HFF-Myc (cell line): ENCODE results near the gene TANC1.

ENCODE experiments used
- DNase-seq: peaks from one replicate; pipeline ENCODE4 v3.0.0-alpha.2; 2011; ENCODE audit warnings: low read depth; ENCODE audit errors: extremely low read depth
- H3K4me3 ChIP-seq: replicated peaks from 2 replicates; pipeline ENCODE4 v1.5.1; 2011; ENCODE audit warnings: low read depth, mild to moderate bottlenecking, control low read depth, low read length
- CTCF ChIP-seq: IDR thresholded peaks from 2 replicates; pipeline ENCODE4 v1.5.1; 2012; ENCODE audit warnings: mild to moderate bottlenecking, low read depth, low read length, control low read depth; ENCODE audit errors: missing control alignments

The TANC1 gene

GRCh38 chr2:159010340-159010739 is 41.9 kb downstream of the TANC1 start:
- H3K4me3 ChIP-seq = no peak overlapping the region
- DNase-seq = no peak
- no peak for TF ChIP-seq CTCF

GRCh38 chr2:159010963-159011362 is 42.5 kb downstream of the TANC1 start:
- TF ChIP-seq CTCF = no peak
- no peak for DNase-seq
- H3K4me3 ChIP-seq = no peak overlapping the region

- no peak overlapping the region for H3K4me3 ChIP-seq
- no peak for TF ChIP-seq CTCF
- no peak for DNase-seq
Measured at GRCh38 chr2:159012142-159012541, 43.7 kb downstream of the TANC1 start.

GRCh38 chr2:159013103-159013502 is 44.7 kb downstream of the TANC1 start:
- no peak for TF ChIP-seq CTCF
- no peak for DNase-seq
- no peak overlapping the region for H3K4me3 ChIP-seq

GRCh38 chr2:159015174-159015573 is 46.7 kb downstream of the TANC1 start:
- no peak for DNase-seq
- H3K4me3 ChIP-seq = no peak overlapping the region
- TF ChIP-seq CTCF = no peak

GRCh38 chr2:159015823-159016222 is 47.4 kb downstream of the TANC1 start:
- no peak for DNase-seq
- no peak for TF ChIP-seq CTCF

GRCh38 chr2:159017837-159018236 is 49.4 kb downstream of the TANC1 start:
- DNase-seq = no peak
- TF ChIP-seq CTCF = no peak
- no peak overlapping the region for H3K4me3 ChIP-seq

More at GRCh38 chr2:159015823-159016222, 47.4 kb downstream of the TANC1 start:
- H3K4me3 ChIP-seq = no peak overlapping the region
